Peyer's patch (tissue), 4 donors: ENCODE measurements around the gene CSRNP3.

Experiments
- POLR2A ChIP-seq, 2 donors: fragments of 450-650 bp; IDR thresholded peaks; one replicate each; pipeline ENCODE4 v1.5.1; 2017; ENCODE audit warnings: antibody characterized with exemption in 2 of 2, mild to moderate bottlenecking in 2 of 2, moderate library complexity in 2 of 2
- TF ChIP-seq, protein P1 (sequence below), 6 experiments: fragments of 450-650 bp in 4 of 6; fragments of 200-600 bp in 2 of 6; sonication (generic) in 1 of 6; IDR thresholded peaks; one replicate each; pipeline ENCODE4 v1.5.1; 2017 to 2019; ENCODE audit warnings: antibody characterized with exemption in 6 of 6, mild to moderate bottlenecking in 3 of 6, moderate library complexity in 1 of 6

- no peak for TF ChIP-seq POLR2A (IDR thresholded peaks at IDR 0.05)
- TF ChIP-seq, protein P1, sequence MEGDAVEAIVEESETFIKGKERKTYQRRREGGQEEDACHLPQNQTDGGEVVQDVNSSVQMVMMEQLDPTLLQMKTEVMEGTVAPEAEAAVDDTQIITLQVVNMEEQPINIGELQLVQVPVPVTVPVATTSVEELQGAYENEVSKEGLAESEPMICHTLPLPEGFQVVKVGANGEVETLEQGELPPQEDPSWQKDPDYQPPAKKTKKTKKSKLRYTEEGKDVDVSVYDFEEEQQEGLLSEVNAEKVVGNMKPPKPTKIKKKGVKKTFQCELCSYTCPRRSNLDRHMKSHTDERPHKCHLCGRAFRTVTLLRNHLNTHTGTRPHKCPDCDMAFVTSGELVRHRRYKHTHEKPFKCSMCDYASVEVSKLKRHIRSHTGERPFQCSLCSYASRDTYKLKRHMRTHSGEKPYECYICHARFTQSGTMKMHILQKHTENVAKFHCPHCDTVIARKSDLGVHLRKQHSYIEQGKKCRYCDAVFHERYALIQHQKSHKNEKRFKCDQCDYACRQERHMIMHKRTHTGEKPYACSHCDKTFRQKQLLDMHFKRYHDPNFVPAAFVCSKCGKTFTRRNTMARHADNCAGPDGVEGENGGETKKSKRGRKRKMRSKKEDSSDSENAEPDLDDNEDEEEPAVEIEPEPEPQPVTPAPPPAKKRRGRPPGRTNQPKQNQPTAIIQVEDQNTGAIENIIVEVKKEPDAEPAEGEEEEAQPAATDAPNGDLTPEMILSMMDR (IDR thresholded peaks at IDR 0.05): no peak
Observed at GRCh38 chr2:165634282-165634681, 164.8 kb downstream of the CSRNP3 start.
